ENCODE measurements around the gene SMPD3.

SMPD3 gene

DNA sequence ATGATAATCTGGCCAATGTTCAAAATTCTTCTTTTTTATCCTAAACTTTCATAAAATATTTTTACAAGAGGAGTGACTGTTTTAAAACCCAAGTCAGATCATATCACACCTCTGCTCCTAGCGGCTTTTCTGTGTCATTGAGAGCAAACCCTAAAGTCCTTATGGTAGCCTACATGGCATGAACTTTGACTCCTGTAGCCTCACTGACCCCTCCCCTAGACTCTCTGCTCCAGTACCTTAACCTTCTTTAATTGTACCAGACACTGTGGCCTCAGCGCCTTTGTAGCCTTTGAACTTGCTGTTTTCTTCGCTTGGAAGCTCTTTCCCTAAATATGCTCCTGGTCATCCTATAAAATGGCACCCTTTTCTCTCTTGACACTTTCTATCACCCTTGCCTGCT, 7.3 kb upstream of the SMPD3 start:
- TF ChIP-seq GABPA (IDR thresholded peaks at IDR 0.05; ENCODE audit: low read depth) (no peak), SPI1 (IDR thresholded peaks at IDR 0.05; ENCODE audit: borderline replicate concordance, low read depth) (no peak), POLR2AphosphoS5 (IDR thresholded peaks at IDR 0.05; ENCODE audit: low read depth) (no peak)
- TF ChIP-seq, protein P1, sequence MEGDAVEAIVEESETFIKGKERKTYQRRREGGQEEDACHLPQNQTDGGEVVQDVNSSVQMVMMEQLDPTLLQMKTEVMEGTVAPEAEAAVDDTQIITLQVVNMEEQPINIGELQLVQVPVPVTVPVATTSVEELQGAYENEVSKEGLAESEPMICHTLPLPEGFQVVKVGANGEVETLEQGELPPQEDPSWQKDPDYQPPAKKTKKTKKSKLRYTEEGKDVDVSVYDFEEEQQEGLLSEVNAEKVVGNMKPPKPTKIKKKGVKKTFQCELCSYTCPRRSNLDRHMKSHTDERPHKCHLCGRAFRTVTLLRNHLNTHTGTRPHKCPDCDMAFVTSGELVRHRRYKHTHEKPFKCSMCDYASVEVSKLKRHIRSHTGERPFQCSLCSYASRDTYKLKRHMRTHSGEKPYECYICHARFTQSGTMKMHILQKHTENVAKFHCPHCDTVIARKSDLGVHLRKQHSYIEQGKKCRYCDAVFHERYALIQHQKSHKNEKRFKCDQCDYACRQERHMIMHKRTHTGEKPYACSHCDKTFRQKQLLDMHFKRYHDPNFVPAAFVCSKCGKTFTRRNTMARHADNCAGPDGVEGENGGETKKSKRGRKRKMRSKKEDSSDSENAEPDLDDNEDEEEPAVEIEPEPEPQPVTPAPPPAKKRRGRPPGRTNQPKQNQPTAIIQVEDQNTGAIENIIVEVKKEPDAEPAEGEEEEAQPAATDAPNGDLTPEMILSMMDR (IDR thresholded peaks at IDR 0.05; ENCODE audit: insufficient read depth, low read length) = no peak
- TF ChIP-seq, protein P2, sequence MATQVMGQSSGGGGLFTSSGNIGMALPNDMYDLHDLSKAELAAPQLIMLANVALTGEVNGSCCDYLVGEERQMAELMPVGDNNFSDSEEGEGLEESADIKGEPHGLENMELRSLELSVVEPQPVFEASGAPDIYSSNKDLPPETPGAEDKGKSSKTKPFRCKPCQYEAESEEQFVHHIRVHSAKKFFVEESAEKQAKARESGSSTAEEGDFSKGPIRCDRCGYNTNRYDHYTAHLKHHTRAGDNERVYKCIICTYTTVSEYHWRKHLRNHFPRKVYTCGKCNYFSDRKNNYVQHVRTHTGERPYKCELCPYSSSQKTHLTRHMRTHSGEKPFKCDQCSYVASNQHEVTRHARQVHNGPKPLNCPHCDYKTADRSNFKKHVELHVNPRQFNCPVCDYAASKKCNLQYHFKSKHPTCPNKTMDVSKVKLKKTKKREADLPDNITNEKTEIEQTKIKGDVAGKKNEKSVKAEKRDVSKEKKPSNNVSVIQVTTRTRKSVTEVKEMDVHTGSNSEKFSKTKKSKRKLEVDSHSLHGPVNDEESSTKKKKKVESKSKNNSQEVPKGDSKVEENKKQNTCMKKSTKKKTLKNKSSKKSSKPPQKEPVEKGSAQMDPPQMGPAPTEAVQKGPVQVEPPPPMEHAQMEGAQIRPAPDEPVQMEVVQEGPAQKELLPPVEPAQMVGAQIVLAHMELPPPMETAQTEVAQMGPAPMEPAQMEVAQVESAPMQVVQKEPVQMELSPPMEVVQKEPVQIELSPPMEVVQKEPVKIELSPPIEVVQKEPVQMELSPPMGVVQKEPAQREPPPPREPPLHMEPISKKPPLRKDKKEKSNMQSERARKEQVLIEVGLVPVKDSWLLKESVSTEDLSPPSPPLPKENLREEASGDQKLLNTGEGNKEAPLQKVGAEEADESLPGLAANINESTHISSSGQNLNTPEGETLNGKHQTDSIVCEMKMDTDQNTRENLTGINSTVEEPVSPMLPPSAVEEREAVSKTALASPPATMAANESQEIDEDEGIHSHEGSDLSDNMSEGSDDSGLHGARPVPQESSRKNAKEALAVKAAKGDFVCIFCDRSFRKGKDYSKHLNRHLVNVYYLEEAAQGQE (IDR thresholded peaks at IDR 0.05; ENCODE audit: insufficient replicate concordance, low read depth) = no peak
- H3K27ac ChIP-seq (replicated peaks) = no peak overlapping the region
- H3K27me3 ChIP-seq (ENCODE audit: insufficient read depth, poor library complexity, severe bottlenecking) = no peaks in the 10 kb centered on the region
- no peak for DNase-seq (ENCODE audit: low read depth in 1 of 2, low spot score in 1 of 2)
- no peak overlapping the region for H3K4me3 ChIP-seq (replicated peaks; ENCODE audit: insufficient read depth, low read length)

DNA sequence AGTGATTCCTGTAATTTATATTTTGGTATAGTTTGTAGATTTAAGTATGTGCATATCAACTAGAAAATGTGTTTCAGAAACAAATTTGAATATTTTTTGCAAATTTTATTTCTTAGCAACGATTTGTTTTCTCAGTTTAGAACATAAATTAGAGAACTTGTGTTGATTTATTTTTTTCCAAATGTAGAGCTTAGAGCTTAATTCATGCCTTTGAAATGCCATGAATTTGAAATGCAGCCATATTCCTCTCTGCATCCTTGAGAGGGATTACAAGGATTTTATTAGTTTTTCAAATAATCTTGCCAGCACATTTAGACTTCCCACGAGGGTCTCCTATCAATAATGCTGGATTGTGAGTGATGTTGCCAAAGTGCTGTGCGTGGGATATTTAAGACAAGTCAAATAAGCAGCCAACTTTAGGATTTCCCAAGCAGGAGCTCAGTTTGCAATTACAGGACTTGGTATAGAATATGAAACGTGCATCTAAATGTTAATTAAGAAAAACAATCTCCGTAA, 6.7 kb upstream of the SMPD3 start:
- no peak for DNase-seq (ENCODE audit: low read depth in 1 of 2, low spot score in 1 of 2)

DNA sequence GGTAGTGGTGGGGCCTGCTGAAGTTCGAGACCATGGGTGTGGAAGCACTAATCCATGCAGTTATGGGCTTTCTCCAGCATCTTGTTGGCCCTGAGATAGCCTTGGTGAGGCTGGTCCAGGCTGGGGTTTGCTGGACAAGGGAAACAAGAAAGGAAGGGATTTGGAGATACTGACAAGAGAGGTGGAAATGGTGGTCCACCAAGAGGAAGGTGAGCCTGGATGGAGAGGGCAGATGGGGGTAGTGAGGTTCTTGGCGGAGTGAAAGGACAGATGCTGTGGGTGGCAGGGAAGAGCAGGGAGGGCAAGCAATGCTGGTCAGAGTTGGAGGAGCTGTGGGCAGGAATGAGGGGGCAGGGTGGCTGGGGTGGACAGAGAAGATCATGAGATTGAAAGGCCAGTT, 5.5 kb upstream of the SMPD3 start:
- no peak for TF ChIP-seq SPI1 (IDR thresholded peaks at IDR 0.05; ENCODE audit: borderline replicate concordance, low read depth)
- TF ChIP-seq GABPA (IDR thresholded peaks at IDR 0.05; ENCODE audit: low read depth) = no peak
- TF ChIP-seq, protein P2 (IDR thresholded peaks at IDR 0.05; ENCODE audit: insufficient replicate concordance, low read depth) = no peak
- TF ChIP-seq, protein P1 (IDR thresholded peaks at IDR 0.05; ENCODE audit: insufficient read depth, low read length) = no peak
- TF ChIP-seq POLR2AphosphoS5 (IDR thresholded peaks at IDR 0.05; ENCODE audit: low read depth) = no peak
- DNase-seq (ENCODE audit: low read depth in 1 of 2, low spot score in 1 of 2) = no peak
- H3K4me3 ChIP-seq (replicated peaks; ENCODE audit: insufficient read depth, low read length) = no peak overlapping the region
- H3K27ac ChIP-seq (replicated peaks) = no peak overlapping the region
- no peaks in the 10 kb centered on the region for H3K27me3 ChIP-seq (ENCODE audit: insufficient read depth, poor library complexity, severe bottlenecking)

More for the DNA sequence above, 6.7 kb upstream of the SMPD3 start:
- H3K27ac ChIP-seq (replicated peaks) = no peak overlapping the region
- H3K27me3 ChIP-seq (ENCODE audit: insufficient read depth, poor library complexity, severe bottlenecking) = no peaks in the 10 kb centered on the region
- H3K4me3 ChIP-seq (replicated peaks; ENCODE audit: insufficient read depth, low read length) = no peak overlapping the region
- TF ChIP-seq, protein P1 (IDR thresholded peaks at IDR 0.05; ENCODE audit: insufficient read depth, low read length) = no peak
- TF ChIP-seq, protein P2 (IDR thresholded peaks at IDR 0.05; ENCODE audit: insufficient replicate concordance, low read depth) = no peak
- TF ChIP-seq POLR2AphosphoS5 (IDR thresholded peaks at IDR 0.05; ENCODE audit: low read depth) = no peak
- no peak for TF ChIP-seq GABPA (IDR thresholded peaks at IDR 0.05; ENCODE audit: low read depth)
- no peak for TF ChIP-seq SPI1 (IDR thresholded peaks at IDR 0.05; ENCODE audit: borderline replicate concordance, low read depth)

Data from HL-60 (cell line).